Vein endothelial cell (primary cell): ENCODE data around the gene TRAF2. TPM values are rescaled to one million over a fixed set of nuclear protein-coding genes. Genes with fewer than 3 reads are reported as not detected.

ENCODE experiments used
- small RNA-seq: library from RNA; depleted of rRNA; stranded (forward); fragments of <200 nt; gene quantifications from one replicate; pipeline ENCODE3, GENCODE V24; 2012
- total RNA-seq: library from RNA; depleted of rRNA; stranded (reverse); fragments of >200 nt; gene quantifications from 2 replicates; pipeline ENCODE4 v1.2.3, GENCODE V29; 2012

The TRAF2 gene, protein sequence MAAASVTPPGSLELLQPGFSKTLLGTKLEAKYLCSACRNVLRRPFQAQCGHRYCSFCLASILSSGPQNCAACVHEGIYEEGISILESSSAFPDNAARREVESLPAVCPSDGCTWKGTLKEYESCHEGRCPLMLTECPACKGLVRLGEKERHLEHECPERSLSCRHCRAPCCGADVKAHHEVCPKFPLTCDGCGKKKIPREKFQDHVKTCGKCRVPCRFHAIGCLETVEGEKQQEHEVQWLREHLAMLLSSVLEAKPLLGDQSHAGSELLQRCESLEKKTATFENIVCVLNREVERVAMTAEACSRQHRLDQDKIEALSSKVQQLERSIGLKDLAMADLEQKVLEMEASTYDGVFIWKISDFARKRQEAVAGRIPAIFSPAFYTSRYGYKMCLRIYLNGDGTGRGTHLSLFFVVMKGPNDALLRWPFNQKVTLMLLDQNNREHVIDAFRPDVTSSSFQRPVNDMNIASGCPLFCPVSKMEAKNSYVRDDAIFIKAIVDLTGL
- 11.8 and 13.9 TPM in 2 replicates for total RNA-seq

DNA sequence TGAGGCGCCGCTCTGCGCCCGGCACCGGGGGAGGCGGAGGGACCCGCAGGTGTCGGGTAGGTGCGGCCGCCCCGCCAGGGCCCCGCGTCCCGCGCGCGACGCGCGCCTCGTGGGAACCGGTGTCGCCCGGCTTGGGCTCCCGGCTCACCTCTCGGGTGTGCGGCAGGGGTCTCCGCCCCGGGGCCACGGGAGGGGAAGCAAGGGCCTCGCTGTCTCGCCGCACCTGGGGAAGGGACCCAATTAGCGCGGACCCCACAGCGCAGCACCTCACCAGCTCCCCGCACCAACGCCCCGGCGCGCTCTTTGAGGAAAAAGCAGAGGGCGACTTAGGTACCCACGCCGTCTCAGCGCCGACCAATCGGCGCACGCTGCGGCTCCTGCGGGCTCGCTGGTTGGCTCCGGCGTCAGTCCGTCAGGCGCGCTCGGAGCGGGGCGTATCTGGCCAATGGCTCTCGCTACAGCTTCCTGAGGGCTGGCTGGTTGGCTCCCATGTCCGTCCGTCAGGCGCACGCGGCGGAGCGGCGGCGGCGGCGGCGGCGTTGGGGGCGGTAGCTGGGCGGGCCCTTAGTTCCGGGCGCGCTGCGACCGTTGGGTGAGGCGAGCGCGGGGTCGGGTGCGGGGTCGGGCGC lies at the start of gene TRAF2:
Gene TRAF2 (plus strand): TSS at position 567 of the 629 bp plus-strand sequence. CDS start 12,225 bp downstream, outside the sequence.

DNA sequence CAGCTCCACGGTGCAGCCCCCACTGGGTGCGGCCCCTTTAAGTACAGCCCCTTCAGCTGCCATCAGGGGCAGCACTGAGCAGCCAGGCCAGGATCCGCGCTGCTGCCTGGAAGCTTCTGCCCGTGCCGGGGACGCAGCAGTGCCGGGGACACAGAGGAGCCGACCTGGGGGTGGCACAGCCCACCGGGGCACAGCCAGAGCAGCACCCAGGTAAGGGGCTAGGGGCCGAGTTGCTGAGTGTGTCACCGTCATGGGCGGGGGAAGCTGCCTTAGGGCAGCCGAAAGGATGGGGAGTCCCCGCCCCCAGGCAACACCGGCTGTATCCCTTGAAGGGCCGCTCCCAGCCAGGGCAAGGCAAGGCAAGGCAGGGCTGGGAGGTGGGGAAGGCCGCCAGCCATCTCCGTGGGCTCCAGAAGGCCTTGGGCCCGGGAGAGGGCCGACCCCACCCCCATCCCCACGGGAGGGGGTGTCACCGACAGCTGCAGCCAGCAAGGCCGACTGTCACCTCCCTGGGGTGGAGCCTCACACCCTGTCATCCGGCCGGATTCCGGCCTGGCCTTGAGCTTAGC lies 43.9 kb upstream of the TRAF2 start, which contains the start of gene AJM1:
Gene AJM1 (plus strand): TSS at position 99 of the 569 bp plus-strand sequence. CDS start 1,937 bp downstream, outside the sequence.

DNA sequence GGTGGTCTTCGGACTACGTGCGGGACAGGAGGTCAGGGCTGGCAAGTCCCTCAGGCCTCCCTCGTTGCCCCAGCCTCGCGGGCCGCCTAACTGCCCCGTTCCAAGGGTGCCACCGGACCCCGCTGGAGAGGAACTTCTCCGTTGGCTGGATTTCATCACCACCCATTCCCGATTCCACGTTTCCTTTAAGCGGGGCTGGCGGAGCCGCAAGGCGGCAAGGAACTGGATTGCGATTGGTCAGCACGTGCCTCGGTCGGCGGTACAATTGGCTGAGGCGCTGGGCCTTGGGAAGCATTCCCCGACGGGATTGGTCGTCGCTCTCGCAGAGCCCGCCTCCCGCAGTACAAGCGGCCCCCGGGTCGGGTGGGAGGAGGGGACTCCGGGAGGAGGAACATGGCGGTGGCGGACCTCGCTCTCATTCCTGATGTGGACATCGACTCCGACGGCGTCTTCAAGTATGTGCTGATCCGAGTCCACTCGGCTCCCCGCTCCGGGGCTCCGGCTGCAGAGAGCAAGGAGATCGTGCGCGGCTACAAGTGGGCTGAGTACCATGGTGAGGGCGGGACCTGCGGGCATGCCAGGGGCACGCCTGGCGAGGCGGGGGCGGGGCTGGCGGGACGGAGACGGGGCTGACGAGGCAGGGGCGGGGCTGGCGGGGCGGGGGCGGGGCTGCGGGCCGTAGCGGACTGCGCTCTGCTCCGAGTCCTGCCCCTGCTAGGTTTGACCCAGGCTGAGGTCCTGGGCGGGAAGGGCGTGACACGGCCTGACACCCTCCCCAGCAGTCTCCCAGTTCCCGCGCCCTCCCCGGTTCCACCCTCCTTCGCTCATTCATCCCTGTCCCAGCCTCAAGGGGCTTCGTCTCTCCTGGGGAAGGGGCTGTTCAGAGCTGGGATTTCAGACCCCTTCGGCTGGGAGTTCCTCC lies 37.0 kb upstream of the TRAF2 start, which contains the start of gene PHPT1:
Gene PHPT1 (plus strand): TSS at position 372 of the 922 bp plus-strand sequence. CDS start 22 bp downstream, at position 394.

DNA sequence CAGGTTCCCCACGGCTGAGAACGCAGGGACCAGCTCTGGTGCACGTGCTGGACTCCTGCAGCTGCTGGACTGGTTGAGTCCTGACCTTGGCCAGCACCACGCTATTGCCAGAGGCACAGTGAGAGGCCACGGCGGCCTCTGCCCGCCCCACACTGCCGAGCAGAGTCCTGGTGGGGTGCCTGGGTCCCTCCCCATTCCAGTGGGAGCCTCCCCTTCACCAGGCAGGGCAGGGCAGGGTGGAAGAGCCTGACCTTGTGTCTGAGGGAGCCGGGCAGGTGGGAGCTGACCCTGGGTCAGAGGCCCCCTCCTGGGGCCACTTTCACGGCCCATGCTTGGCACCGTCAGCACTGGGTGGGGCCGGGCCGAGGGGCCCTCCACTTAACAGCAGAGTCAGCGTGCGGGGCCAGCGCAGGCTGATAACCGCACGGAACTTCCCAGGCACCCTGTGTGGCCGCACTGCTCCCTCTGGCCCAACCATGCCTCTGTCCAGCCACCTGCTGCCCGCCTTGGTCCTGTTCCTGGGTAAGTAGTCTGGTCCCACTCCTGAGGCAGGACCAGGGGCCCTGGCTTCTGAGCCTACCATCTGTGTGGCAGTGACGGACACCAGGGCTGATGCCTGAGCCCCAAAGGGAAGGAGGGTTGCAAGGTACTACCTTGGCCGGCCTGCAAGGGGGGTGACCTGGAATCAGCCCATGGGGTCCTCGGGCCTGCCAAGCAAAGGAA lies 34.2 kb upstream of the TRAF2 start, which contains the start of gene MAMDC4:
Gene MAMDC4 (plus strand): TSS at position 406 of the 723 bp plus-strand sequence. CDS start 71 bp downstream, at position 477.

DNA sequence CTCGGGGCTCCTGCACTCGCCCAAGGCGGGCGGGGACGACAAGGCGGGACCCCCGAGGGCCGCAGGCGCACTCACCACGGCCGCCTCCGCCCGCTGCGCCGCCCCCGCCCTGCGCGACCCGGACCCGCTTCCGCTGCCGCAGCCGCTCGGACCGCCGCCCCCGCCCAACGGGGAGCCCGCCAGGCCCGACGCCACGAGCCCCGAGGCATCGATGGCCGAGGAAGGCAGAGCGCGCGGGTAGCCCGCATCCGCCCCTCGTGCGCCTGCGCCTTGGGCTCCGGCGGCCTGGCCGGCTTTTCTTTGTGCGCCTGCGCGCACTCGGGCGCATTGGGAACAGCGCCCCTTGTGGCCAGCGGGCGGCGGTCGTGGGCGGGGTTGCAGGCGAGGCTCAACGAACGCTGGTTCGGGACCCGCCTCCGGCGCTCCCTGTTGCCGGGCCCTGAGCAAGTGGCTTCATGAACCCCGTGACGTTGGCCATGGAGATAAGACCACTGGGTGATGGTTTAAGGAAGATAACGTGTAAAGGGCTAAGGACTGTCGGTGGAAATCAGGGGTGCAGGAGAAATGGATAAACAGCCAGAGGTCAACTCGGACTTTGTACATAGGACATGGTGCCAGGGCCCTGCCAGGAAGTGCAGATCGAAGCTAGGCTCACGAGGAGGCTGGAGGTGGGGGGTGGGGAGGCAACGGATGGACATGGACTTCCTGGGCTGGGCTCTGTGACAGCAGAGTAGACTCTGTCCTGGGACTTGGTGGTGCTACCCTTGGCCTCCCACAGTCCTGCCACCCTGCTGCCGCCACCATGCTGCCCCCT lies 58.4 kb downstream of the TRAF2 start, which contains the start of the genes C8G and FBXW5:
Gene C8G (plus strand): TSS at position 725 of the 814 bp plus-strand sequence. CDS start 78 bp downstream, at position 803.
Gene FBXW5 (minus strand): TSS at position 220 of the 814 bp plus-strand sequence. CDS start 655 bp downstream, outside the sequence.

DNA sequence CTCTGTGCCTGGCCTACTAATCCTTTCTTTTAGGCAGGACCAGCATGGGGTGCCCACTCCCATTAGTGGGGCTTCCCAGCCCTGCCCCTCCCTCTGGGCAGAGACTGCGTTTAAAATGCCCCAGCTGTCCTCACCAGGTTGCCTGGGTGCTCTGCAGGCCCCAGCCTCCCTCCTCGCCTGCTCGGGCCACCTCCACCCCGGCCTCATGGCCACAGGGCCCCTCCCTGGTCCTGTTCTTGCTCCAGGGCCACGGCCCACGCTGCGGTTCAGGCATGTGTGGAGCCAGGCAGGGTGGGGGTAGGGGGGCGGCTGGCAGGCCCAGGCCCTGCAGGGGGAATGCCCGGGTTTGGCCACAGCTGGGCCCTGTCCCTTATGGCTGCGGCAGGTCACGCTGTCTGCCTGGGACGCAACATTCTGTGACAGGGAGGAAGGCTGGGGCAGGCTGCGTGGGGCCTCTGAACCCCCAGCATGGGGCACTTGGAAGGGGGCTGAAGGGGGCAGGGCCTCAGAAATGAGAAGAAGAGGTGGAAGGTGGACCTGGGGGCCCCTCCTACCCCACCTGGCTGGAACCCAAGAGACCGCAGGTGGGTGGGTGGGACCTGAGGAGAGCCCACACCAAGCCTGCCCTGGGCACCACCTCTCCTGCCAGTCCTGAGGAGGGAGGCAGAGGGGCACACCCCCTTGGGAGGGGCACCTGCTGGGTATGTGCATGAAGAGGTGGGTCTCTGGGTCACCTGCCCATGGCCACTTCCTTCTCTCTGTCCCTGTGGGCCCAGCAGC lies 65.4 kb downstream of the TRAF2 start, which contains the start of gene LCN12:
Gene LCN12 (plus strand): TSS at position 733 of the 780 bp plus-strand sequence. CDS start 55 bp downstream, outside the sequence.

Small RNA genes lying within 50 kb of the gene (small RNA-seq; reads per million reads assigned to genes)
- gene MIR4479, result 0.24 reads per million

Other genes with a start within 250 kb of the TRAF2 start
- gene EGFL7, start 223.6 kb upstream of the TRAF2 start, total RNA-seq, result 566 and 825 TPM in 2 replicates
- 61.9 and 73.2 TPM in 2 replicates for gene AGPAT2, start 199.1 kb upstream of the TRAF2 start, total RNA-seq
- 182 and 234 TPM in 2 replicates for gene DIPK1B, start 173.9 kb upstream of the TRAF2 start, total RNA-seq
- gene LCN10, start 143.6 kb upstream of the TRAF2 start, total RNA-seq, result not detected in 2 replicates
- gene LCN6, start 138.0 kb upstream of the TRAF2 start, total RNA-seq, result 0.33 TPM in 1 of 2 replicates, not detected in the other
- not detected in 2 replicates for gene LCN8, start 128.3 kb upstream of the TRAF2 start, total RNA-seq
- gene LCN15, start 122.0 kb upstream of the TRAF2 start, total RNA-seq, result not detected in 2 replicates
- gene TMEM141, start 95.2 kb upstream of the TRAF2 start, total RNA-seq, result 51.0 and 63.0 TPM in 2 replicates
- 0.19 and 0.65 TPM in 2 replicates for gene CCDC183, start 90.2 kb upstream of the TRAF2 start, total RNA-seq
- 94.1 and 98.4 TPM in 2 replicates for gene RABL6, start 78.6 kb upstream of the TRAF2 start, total RNA-seq
- 0.65 and 0.67 TPM in 2 replicates for gene AJM1, start 44.0 kb upstream of the TRAF2 start, total RNA-seq
- 77.7 and 106 TPM in 2 replicates for gene PHPT1, start 37.1 kb upstream of the TRAF2 start, total RNA-seq
- 0.98 and 1.4 TPM in 2 replicates for gene MAMDC4, start 34.2 kb upstream of the TRAF2 start, total RNA-seq
- gene EDF1, start 20.2 kb upstream of the TRAF2 start, total RNA-seq, result 253 and 286 TPM in 2 replicates
- 180 and 181 TPM in 2 replicates for gene FBXW5, start 58.2 kb downstream of the TRAF2 start, total RNA-seq
- gene C8G, start 58.7 kb downstream of the TRAF2 start, total RNA-seq, result 0.33 and 0.76 TPM in 2 replicates
- gene LCN12, start 65.8 kb downstream of the TRAF2 start, total RNA-seq, result 0.29 TPM in 1 of 2 replicates, not detected in the other
- gene PTGDS, start 91.0 kb downstream of the TRAF2 start, total RNA-seq, result not detected in 2 replicates
- gene LCNL1, start 96.5 kb downstream of the TRAF2 start, total RNA-seq, result not detected in 2 replicates
- 14.6 and 19.6 TPM in 2 replicates for gene PAXX, start 105.9 kb downstream of the TRAF2 start, total RNA-seq
- 0.29 and 0.33 TPM in 2 replicates for gene CLIC3, start 110.1 kb downstream of the TRAF2 start, total RNA-seq
- 12.4 and 18.6 TPM in 2 replicates for gene ABCA2, start 141.7 kb downstream of the TRAF2 start, total RNA-seq
- not detected in 2 replicates for gene FUT7, start 145.6 kb downstream of the TRAF2 start, total RNA-seq
- gene NPDC1, start 159.7 kb downstream of the TRAF2 start, total RNA-seq, result 52.6 and 64.7 TPM in 2 replicates
- gene ENTPD2, start 167.5 kb downstream of the TRAF2 start, total RNA-seq, result not detected in 2 replicates
- 11.1 and 14.7 TPM in 2 replicates for gene SAPCD2, start 184.0 kb downstream of the TRAF2 start, total RNA-seq
- 19.9 and 21.5 TPM in 2 replicates for gene UAP1L1, start 191.0 kb downstream of the TRAF2 start, total RNA-seq
- gene MAN1B1, start 200.5 kb downstream of the TRAF2 start, total RNA-seq, result 65.8 and 69.2 TPM in 2 replicates
- gene DPP7, start 228.2 kb downstream of the TRAF2 start, total RNA-seq, result 70.4 and 103 TPM in 2 replicates